ENCODE measurements around the gene MRPL39. TPM values are rescaled to one million over a fixed set of nuclear protein-coding genes. Genes with fewer than 3 reads are reported as not detected.

The MRPL39 gene
- total RNA-seq, result 10 to 100 TPM; 43.5 to 55.7 TPM

GRCh38 chr21:25607151-25608043 is at the start of gene MRPL39:
Gene MRPL39, minus strand, starts transcription at chr21:25607481. Its CDS starts 6 bp downstream, at chr21:25607475.
- Mint-ChIP-seq H3K4me3 (peak within 1 kb of the TSS; percentile 99), H3K27me3 (no peaks in the 10 kb centered on the region), H3K9me3 (no peaks in the 10 kb centered on the region), H3K4me1 (peaks cover 16% of the 10 kb centered on the region), H3K27ac (peak within 1 kb of the TSS; percentile 98), H3K36me3 (ENCODE audit: low read depth) (peaks cover 50% of the 10 kb centered on the region)
- peak; percentile 92 for ATAC-seq (replicated peaks)

- no peaks in the 10 kb centered on the region for H3K36me3 Mint-ChIP-seq (ENCODE audit: low read depth)
- no peaks in the 10 kb centered on the region for H3K4me1 Mint-ChIP-seq
- H3K27me3 Mint-ChIP-seq, result no peaks in the 10 kb centered on the region
- no peak overlapping the region for H3K4me3 Mint-ChIP-seq
- no peak for ATAC-seq (replicated peaks)
- H3K9me3 Mint-ChIP-seq, result peaks cover 4% of the 10 kb centered on the region
- no peak overlapping the region for H3K27ac Mint-ChIP-seq
These were observed 49.1 kb upstream of the MRPL39 start for GRCh38 chr21:25656412-25656811.

GRCh38 chr21:25649146-25649545 is 41.9 kb upstream of the MRPL39 start:
- Mint-ChIP-seq H3K4me1 (no peaks in the 10 kb centered on the region), H3K27ac (no peak overlapping the region), H3K27me3 (peaks cover 7% of the 10 kb centered on the region), H3K36me3 (ENCODE audit: low read depth) (no peaks in the 10 kb centered on the region), H3K9me3 (no peaks in the 10 kb centered on the region), H3K4me3 (no peak overlapping the region)
- ATAC-seq (replicated peaks), result no peak

- H3K36me3 Mint-ChIP-seq (ENCODE audit: low read depth), result no peaks in the 10 kb centered on the region
- no peaks in the 10 kb centered on the region for H3K4me1 Mint-ChIP-seq
- no peaks in the 10 kb centered on the region for H3K9me3 Mint-ChIP-seq
- peaks cover 7% of the 10 kb centered on the region for H3K27me3 Mint-ChIP-seq
- ATAC-seq (replicated peaks), result no peak
- no peak overlapping the region for H3K4me3 Mint-ChIP-seq
- H3K27ac Mint-ChIP-seq, result no peak overlapping the region
These were observed 40.4 kb upstream of the MRPL39 start for GRCh38 chr21:25647647-25648046.

- H3K4me1 Mint-ChIP-seq, result no peaks in the 10 kb centered on the region
- ATAC-seq (replicated peaks), result no peak
- no peak overlapping the region for H3K4me3 Mint-ChIP-seq
- no peaks in the 10 kb centered on the region for H3K9me3 Mint-ChIP-seq
- H3K27ac Mint-ChIP-seq, result no peak overlapping the region
- H3K27me3 Mint-ChIP-seq, result peaks cover 7% of the 10 kb centered on the region
- no peaks in the 10 kb centered on the region for H3K36me3 Mint-ChIP-seq (ENCODE audit: low read depth)
These were observed 39.2 kb upstream of the MRPL39 start for GRCh38 chr21:25646474-25646873.

- no peak overlapping the region for H3K27ac Mint-ChIP-seq
- ATAC-seq (replicated peaks), result no peak
- H3K4me3 Mint-ChIP-seq, result no peak overlapping the region
- no peaks in the 10 kb centered on the region for H3K9me3 Mint-ChIP-seq
- no peaks in the 10 kb centered on the region for H3K36me3 Mint-ChIP-seq (ENCODE audit: low read depth)
- H3K4me1 Mint-ChIP-seq, result peaks cover 11% of the 10 kb centered on the region
- peaks cover 17% of the 10 kb centered on the region for H3K27me3 Mint-ChIP-seq
These were observed 36.2 kb upstream of the MRPL39 start for GRCh38 chr21:25643486-25643885.

- no peak for ATAC-seq (replicated peaks)
- H3K36me3 Mint-ChIP-seq (ENCODE audit: low read depth), result no peaks in the 10 kb centered on the region
- H3K9me3 Mint-ChIP-seq, result no peaks in the 10 kb centered on the region
- H3K4me3 Mint-ChIP-seq, result peak overlapping the region; percentile 82
- peaks cover 27% of the 10 kb centered on the region for H3K27me3 Mint-ChIP-seq
- H3K27ac Mint-ChIP-seq, result peak overlapping the region; percentile 52
- peaks cover 17% of the 10 kb centered on the region for H3K4me1 Mint-ChIP-seq
These were observed 33.6 kb upstream of the MRPL39 start for GRCh38 chr21:25640943-25641292.

GRCh38 chr21:25640202-25640942 is 33.1 kb upstream of the MRPL39 start:
- Mint-ChIP-seq H3K36me3 (ENCODE audit: low read depth) (no peaks in the 10 kb centered on the region), H3K4me1 (peaks cover 17% of the 10 kb centered on the region), H3K27me3 (peaks cover 29% of the 10 kb centered on the region), H3K9me3 (no peaks in the 10 kb centered on the region), H3K4me3 (peak overlapping the region; percentile 82), H3K27ac (peak overlapping the region; percentile 52)
- ATAC-seq (replicated peaks), result peak; percentile 9

- peaks cover 34% of the 10 kb centered on the region for H3K27me3 Mint-ChIP-seq
- no peak overlapping the region for H3K27ac Mint-ChIP-seq
- H3K9me3 Mint-ChIP-seq, result no peaks in the 10 kb centered on the region
- peaks cover 17% of the 10 kb centered on the region for H3K4me1 Mint-ChIP-seq
- peak overlapping the region; percentile 82 for H3K4me3 Mint-ChIP-seq
- ATAC-seq (replicated peaks), result peak; percentile 61
- H3K36me3 Mint-ChIP-seq (ENCODE audit: low read depth), result no peaks in the 10 kb centered on the region
These were observed 32.4 kb upstream of the MRPL39 start for GRCh38 chr21:25639551-25640201.

GRCh38 chr21:25638660-25639550 is 31.6 kb upstream of the MRPL39 start, which contains the start of gene JAM2:
Gene JAM2, plus strand, starts transcription at chr21:25639258. Its CDS starts 564 bp downstream, at chr21:25639822.
- Mint-ChIP-seq H3K27me3 (peaks cover 35% of the 10 kb centered on the region), H3K36me3 (ENCODE audit: low read depth) (no peaks in the 10 kb centered on the region), H3K9me3 (no peaks in the 10 kb centered on the region), H3K4me3 (peak within 1 kb of the TSS; percentile 82), H3K27ac (peak within 1 kb of the TSS; percentile 69), H3K4me1 (peaks cover 17% of the 10 kb centered on the region)
- peak; percentile 70 for ATAC-seq (replicated peaks)

- peak overlapping the region; percentile 82 for H3K4me3 Mint-ChIP-seq
- no peaks in the 10 kb centered on the region for H3K9me3 Mint-ChIP-seq
- H3K36me3 Mint-ChIP-seq (ENCODE audit: low read depth), result no peaks in the 10 kb centered on the region
- ATAC-seq (replicated peaks), result no peak
- peaks cover 17% of the 10 kb centered on the region for H3K4me1 Mint-ChIP-seq
- H3K27me3 Mint-ChIP-seq, result peaks cover 35% of the 10 kb centered on the region
- no peak overlapping the region for H3K27ac Mint-ChIP-seq
These were observed 30.8 kb upstream of the MRPL39 start for GRCh38 chr21:25637851-25638659.

- Mint-ChIP-seq H3K27ac (no peak overlapping the region), H3K36me3 (ENCODE audit: low read depth) (no peaks in the 10 kb centered on the region), H3K4me1 (peaks cover 17% of the 10 kb centered on the region), H3K9me3 (no peaks in the 10 kb centered on the region), H3K27me3 (peaks cover 35% of the 10 kb centered on the region), H3K4me3 (peak overlapping the region; percentile 0)
- ATAC-seq (replicated peaks), result peak; percentile 65
These were observed 29.4 kb upstream of the MRPL39 start for GRCh38 chr21:25636727-25637126.

GRCh38 chr21:25635310-25635709 is 28.0 kb upstream of the MRPL39 start:
- peak; percentile 15 for ATAC-seq (replicated peaks)
- Mint-ChIP-seq H3K4me1 (peaks cover 11% of the 10 kb centered on the region), H3K27ac (no peak overlapping the region), H3K27me3 (peaks cover 29% of the 10 kb centered on the region), H3K36me3 (ENCODE audit: low read depth) (no peaks in the 10 kb centered on the region), H3K9me3 (no peaks in the 10 kb centered on the region), H3K4me3 (no peak overlapping the region)
